HG03135 (cell line): ENCODE results near the gene ZNF382.

Source experiments
- ATAC-seq: cut with Tn5 transposase; IDR thresholded peaks from one replicate; pipeline ENCODE4 v1.9.1; 2021; ENCODE audit warnings: mild to moderate bottlenecking, moderate library complexity; ENCODE audit not compliant: unreplicated experiment

ZNF382 gene

GRCh38 chr19:36674201-36674600, 69.1 kb downstream of the ZNF382 start:
- ATAC-seq, result no peak

- no peak for ATAC-seq
Observed at GRCh38 chr19:36679455-36679854, 74.3 kb downstream of the ZNF382 start.
